Naive thymus-derived CD8-positive, alpha-beta T cell (primary cell): Measurements from ENCODE around the gene NR3C1. TPM values are rescaled to one million over a fixed set of nuclear protein-coding genes. Genes with fewer than 3 reads are reported as not detected.

ENCODE experiments used
- ATAC-seq, 2 donors: fragments of 150-1000 bp; cut with Tn5 transposase in 1 of 2; sonication (Bioruptor Pico), chemical (Tn5 transposase) in 1 of 2; 1 replicate in 1 of 2; 2 replicates in 1 of 2; pipeline ENCODE4 v1.10.0; 2021; ENCODE audit warnings: mild to moderate bottlenecking in 2 of 2, moderate library complexity in 2 of 2
- POLR2A ChIA-PET: fragments of 350-600 bp; sonication (Branson Sonifier 250); formaldehyde crosslinking; loops from one replicate; lab custom pipeline; 2021; ENCODE audit warnings: antibody characterized with exemption; lab: Charles Lee
- DNase-seq, 10 donors: peaks; one replicate each; pipeline versions ENCODE4 v3.0.0 to v3.0.0-alpha.2; 2020 to 2022
- H3K27ac Mint-ChIP-seq, 10 donors: one replicate each; pipeline ENCODE4 v1.8.0; 2020 to 2022; ENCODE audit warnings: mild to moderate bottlenecking in 10 of 10, mixed read lengths in 10 of 10, moderate library complexity in 4 of 10, inconsistent platforms in 1 of 10
- H3K27me3 Mint-ChIP-seq, 5 donors: one replicate each; pipeline ENCODE4 v1.8.0; 2021 to 2022; ENCODE audit warnings: mixed read lengths in 5 of 5
- H3K36me3 Mint-ChIP-seq, 3 donors: one replicate each; pipeline ENCODE4 v1.8.0; 2020 to 2022; ENCODE audit warnings: mixed read lengths in 3 of 3, mild to moderate bottlenecking in 2 of 3, inconsistent platforms in 1 of 3
- H3K4me1 Mint-ChIP-seq, 4 donors: one replicate each; pipeline ENCODE4 v1.8.0; 2021 to 2022; ENCODE audit warnings: mixed read lengths in 4 of 4
- H3K4me3 Mint-ChIP-seq, 10 donors: one replicate each; pipeline ENCODE4 v1.8.0; 2020 to 2022; ENCODE audit warnings: mild to moderate bottlenecking in 10 of 10, mixed read lengths in 10 of 10, moderate library complexity in 6 of 10, inconsistent platforms in 1 of 10
- H3K9me3 Mint-ChIP-seq, 9 donors: one replicate each; pipeline ENCODE4 v1.8.0; 2020 to 2022; ENCODE audit warnings: mixed read lengths in 9 of 9, mild to moderate bottlenecking in 3 of 9, inconsistent platforms in 1 of 9, moderate library complexity in 1 of 9
- polyA plus RNA-seq, 3 donors: library from polyadenylated mRNA; unstranded; fragments of 300-500 nt; fragmentation: Illumina TruSeq; gene quantifications; one replicate each; pipeline ENCODE4 v1.2.3, GENCODE V29; 2021
- total RNA-seq, 8 experiments: library from RNA in 2 of 8; stranded (reverse) in 2 of 8; gene quantifications; one replicate each; pipeline ENCODE4 v1.2.3 and lab custom pipeline; 2021 to 2026

NR3C1 gene
- total and polyA plus RNA-seq, 5 experiments from 2014 or later, result 60.2 to 133 (median 83.9) TPM

- no peak for ATAC-seq
- H3K9me3 Mint-ChIP-seq, result no peaks in the 10 kb centered on the region
- H3K4me3 Mint-ChIP-seq, result peak overlapping the region in 1 of 10 donors; percentile 26
- POLR2A ChIA-PET, result no interaction called here
- DNase-seq, result no peak
- H3K27me3 Mint-ChIP-seq, result peaks cover 0 to 2% (median 0%) of the 10 kb centered on the region in 5 donors
- peak overlapping the region in 2 of 10 donors; percentile 30 to 73 for H3K27ac Mint-ChIP-seq
- peaks cover 0 to 22% (median under 1%) of the 10 kb centered on the region in 4 donors for H3K4me1 Mint-ChIP-seq
- peaks cover 0 to 6% (median 2%) of the 10 kb centered on the region in 3 donors for H3K36me3 Mint-ChIP-seq
Measured at GRCh38 chr5:143418140-143418866, 14.8 kb upstream of the NR3C1 start.

GRCh38 chr5:143417503-143418139 lies 14.1 kb upstream of the NR3C1 start:
- Mint-ChIP-seq H3K9me3 (no peaks in the 10 kb centered on the region), H3K27me3 (peaks cover 0 to 2% (median 0%) of the 10 kb centered on the region in 5 donors), H3K4me3 (no peak overlapping the region), H3K36me3 (peaks cover 0 to 6% (median 2%) of the 10 kb centered on the region in 3 donors), H3K27ac (no peak overlapping the region), H3K4me1 (peaks cover 0 to 23% (median under 1%) of the 10 kb centered on the region in 4 donors)
- DNase-seq (no peak), ATAC-seq (no peak)
- POLR2A ChIA-PET, result no interaction called here

GRCh38 chr5:143416411-143416810 lies 12.9 kb upstream of the NR3C1 start:
- H3K36me3 Mint-ChIP-seq, result peaks cover 0 to 2% (median 0%) of the 10 kb centered on the region in 3 donors
- H3K4me1 Mint-ChIP-seq, result peaks cover 0 to 25% (median under 1%) of the 10 kb centered on the region in 4 donors
- peaks cover 0 to 2% (median 0%) of the 10 kb centered on the region in 5 donors for H3K27me3 Mint-ChIP-seq
- peaks cover 0 to 1% (median 0%) of the 10 kb centered on the region in 9 donors for H3K9me3 Mint-ChIP-seq
- ATAC-seq (no peak), DNase-seq (no peak)
- no peak overlapping the region for H3K4me3 Mint-ChIP-seq
- POLR2A ChIA-PET, result no interaction called here
- H3K27ac Mint-ChIP-seq, result no peak overlapping the region

- peaks cover 0 to 25% (median under 1%) of the 10 kb centered on the region in 4 donors for H3K4me1 Mint-ChIP-seq
- H3K9me3 Mint-ChIP-seq, result peaks cover 0 to 1% (median 0%) of the 10 kb centered on the region in 9 donors
- peak overlapping the region in 1 of 10 donors; percentile 71 for H3K27ac Mint-ChIP-seq
- peaks cover 0 to 2% (median 0%) of the 10 kb centered on the region in 5 donors for H3K27me3 Mint-ChIP-seq
- DNase-seq, result no peak
- no peak overlapping the region for H3K4me3 Mint-ChIP-seq
- POLR2A ChIA-PET, result interaction anchor here (3.8 kb wide), 1 partner anchor 10 kb away, joined by 17 read pairs; the partner anchor contains the start of gene NR3C1
- no peak for ATAC-seq
- H3K36me3 Mint-ChIP-seq, result peaks cover 0 to 6% (median 0%) of the 10 kb centered on the region in 3 donors
Measured at GRCh38 chr5:143413958-143414669, 10.6 kb upstream of the NR3C1 start.

- H3K27me3 Mint-ChIP-seq, result peaks cover 0 to 2% (median 0%) of the 10 kb centered on the region in 5 donors
- H3K4me3 Mint-ChIP-seq, result no peak overlapping the region
- peak overlapping the region in 1 of 10 donors; percentile 26 for H3K27ac Mint-ChIP-seq
- DNase-seq, result no peak
- peaks cover 0 to 18% (median under 1%) of the 10 kb centered on the region in 4 donors for H3K4me1 Mint-ChIP-seq
- no peak for ATAC-seq
- H3K9me3 Mint-ChIP-seq, result peaks cover 0 to 1% (median 0%) of the 10 kb centered on the region in 9 donors
- peaks cover 0 to 8% (median 0%) of the 10 kb centered on the region in 3 donors for H3K36me3 Mint-ChIP-seq
- POLR2A ChIA-PET, result interaction anchor here (0.7 to 3.8 kb wide), 3 partner anchors 9 to 757 kb away, joined by 3 to 17 read pairs (median 3); partner anchors contain the start of genes NR3C1 and YIPF5
Measured at GRCh38 chr5:143412661-143413342, 9.3 kb upstream of the NR3C1 start.

- POLR2A ChIA-PET, result no interaction called here
- DNase-seq (no peak), ATAC-seq (no peak)
- Mint-ChIP-seq H3K27ac (peak overlapping the region in 2 of 10 donors; percentile 10 to 12), H3K4me3 (no peak overlapping the region), H3K4me1 (peaks cover 4 to 23% (median 7%) of the 10 kb centered on the region in 4 donors), H3K36me3 (peaks cover 0 to 8% (median 0%) of the 10 kb centered on the region in 3 donors), H3K9me3 (peaks cover 0 to 8% (median 0%) of the 10 kb centered on the region in 9 donors), H3K27me3 (peaks cover 0 to 2% (median 0%) of the 10 kb centered on the region in 5 donors)
Measured at GRCh38 chr5:143409926-143410325, 6.4 kb upstream of the NR3C1 start.

- DNase-seq (no peak), ATAC-seq (no peak)
- Mint-ChIP-seq H3K4me1 (peaks cover 6 to 17% (median 15%) of the 10 kb centered on the region in 4 donors), H3K27me3 (no peaks in the 10 kb centered on the region), H3K27ac (peak overlapping the region in 9 of 10 donors; percentile 5 to 99 (median 75)), H3K36me3 (peaks cover 0 to 6% (median 0%) of the 10 kb centered on the region in 3 donors), H3K9me3 (peaks cover 0 to 8% (median 0%) of the 10 kb centered on the region in 9 donors), H3K4me3 (peak overlapping the region; percentile 33 to 92 (median 70))
- POLR2A ChIA-PET, result interaction anchor here (1.6 kb wide), 1 partner anchor 28 kb away, joined by 5 read pairs; no protein-coding TSS in a partner anchor
Measured at GRCh38 chr5:143406408-143406807, 2.9 kb upstream of the NR3C1 start.

GRCh38 chr5:143405849-143406098 lies 2.3 kb upstream of the NR3C1 start:
- ATAC-seq, result no peak
- no peaks in the 10 kb centered on the region for H3K27me3 Mint-ChIP-seq
- H3K27ac Mint-ChIP-seq, result peak overlapping the region; percentile 98 to 99 (median 99)
- H3K9me3 Mint-ChIP-seq, result peaks cover 0 to 8% (median 0%) of the 10 kb centered on the region in 9 donors
- peak overlapping the region; percentile 91 to 98 (median 96) for H3K4me3 Mint-ChIP-seq
- peaks cover 0 to 6% (median 1%) of the 10 kb centered on the region in 3 donors for H3K36me3 Mint-ChIP-seq
- peak in 1 of 10 donors; percentile 1 for DNase-seq
- H3K4me1 Mint-ChIP-seq, result peaks cover 10 to 24% (median 21%) of the 10 kb centered on the region in 4 donors
- POLR2A ChIA-PET, result interaction anchor here (3.2 kb wide), 1 partner anchor 29 kb away, joined by 190 read pairs; no protein-coding TSS in a partner anchor

GRCh38 chr5:143405063-143405848 lies 1.8 kb upstream of the NR3C1 start:
- Mint-ChIP-seq H3K4me1 (peaks cover 14 to 29% (median 26%) of the 10 kb centered on the region in 4 donors), H3K9me3 (peaks cover 0 to 8% (median 0%) of the 10 kb centered on the region in 9 donors), H3K27ac (peak overlapping the region; percentile 98 to 99 (median 99)), H3K27me3 (no peaks in the 10 kb centered on the region), H3K4me3 (peak overlapping the region; percentile 91 to 98 (median 96)), H3K36me3 (peaks cover 0 to 10% (median 6%) of the 10 kb centered on the region in 3 donors)
- POLR2A ChIA-PET, result interaction anchor here (0.9 to 3.4 kb wide), 15 partner anchors 9 to 784 kb away, joined by 3 to 190 read pairs (median 7); partner anchors contain the start of genes KCTD16 and YIPF5
- ATAC-seq (peak; percentile 43 to 50), DNase-seq (peak; percentile 85 to 96 (median 88))

- Mint-ChIP-seq H3K4me1 (peaks cover 18 to 36% (median 34%) of the 10 kb centered on the region in 4 donors), H3K27ac (peak overlapping the region; percentile 98 to 99 (median 99))
- POLR2A ChIA-PET, result interaction anchor here (0.6 to 3.4 kb wide), 24 partner anchors 9 to 800 kb away, joined by 3 to 190 read pairs (median 4); partner anchors contain the start of genes KCTD16 and YIPF5
Measured at GRCh38 chr5:143404416-143405062, 1.1 kb upstream of the NR3C1 start.

More at GRCh38 chr5:143404416-143405062, 1.1 kb upstream of the NR3C1 start:
- no peaks in the 10 kb centered on the region for H3K27me3 Mint-ChIP-seq
- H3K36me3 Mint-ChIP-seq, result peaks cover 0 to 14% (median 13%) of the 10 kb centered on the region in 3 donors
- DNase-seq (peak in 9 of 10 donors; percentile 67 to 84 (median 75)), ATAC-seq (peak; percentile 41 to 44)
- peak overlapping the region; percentile 91 to 98 (median 96) for H3K4me3 Mint-ChIP-seq
- peaks cover 0 to 8% (median 0%) of the 10 kb centered on the region in 9 donors for H3K9me3 Mint-ChIP-seq
